Measurements from ENCODE around the gene CLIC5.

- no peak for TF ChIP-seq CTCF (conservative IDR thresholded peaks at IDR 0.05 in 1 of 2, IDR thresholded peaks at IDR 0.05 in 1 of 2; ENCODE audit: extremely low read depth in 1 of 2, insufficient read depth in 1 of 2, low read depth in 1 of 2, low read length in 2 of 2)
- TF ChIP-seq EZH2 (IDR thresholded peaks at IDR 0.05; ENCODE audit: borderline replicate concordance, low read length): no peak
Measured at GRCh38 chr6:46035242-46035641, 19.6 kb upstream of the CLIC5 start.
